Neural cell (in vitro differentiated cells): ENCODE results near the gene ZNF385C.

Experiments used
- CTCF ChIP-seq: fragments of 450-650 bp; IDR thresholded peaks from 2 replicates; pipeline ENCODE4 v1.5.1; 2014; ENCODE audit warnings: antibody characterized with exemption, mild to moderate bottlenecking, moderate library complexity; ENCODE audit not compliant: poor library complexity, severe bottlenecking
- EP300 ChIP-seq: fragments of 450-650 bp; conservative IDR thresholded peaks from 2 replicates; pipeline ENCODE4 v1.6.1; 2014; ENCODE audit warnings: antibody characterized with exemption, mild to moderate bottlenecking, moderate library complexity; ENCODE audit not compliant: poor library complexity, severe bottlenecking
- EZH2 ChIP-seq: fragments of 200-600, 300-800 bp; shearing (Covaris generic), sonication (generic); IDR thresholded peaks from 2 replicates; pipeline ENCODE4 v1.6.1; 2014; ENCODE audit warnings: antibody characterized with exemption, low read length, borderline replicate concordance, mild to moderate bottlenecking; ENCODE audit not compliant: insufficient read depth, poor library complexity, severe bottlenecking
- RAD21 ChIP-seq: fragments of 450-650 bp; conservative IDR thresholded peaks from 2 replicates; pipeline ENCODE4 v1.6.1; 2014; ENCODE audit warnings: antibody characterized with exemption, mild to moderate bottlenecking, moderate library complexity
- TF ChIP-seq, protein P1 (sequence below): IDR thresholded peaks from 2 replicates; pipeline ENCODE4 v1.6.1; 2012; ENCODE audit warnings: borderline replicate concordance

DNA sequence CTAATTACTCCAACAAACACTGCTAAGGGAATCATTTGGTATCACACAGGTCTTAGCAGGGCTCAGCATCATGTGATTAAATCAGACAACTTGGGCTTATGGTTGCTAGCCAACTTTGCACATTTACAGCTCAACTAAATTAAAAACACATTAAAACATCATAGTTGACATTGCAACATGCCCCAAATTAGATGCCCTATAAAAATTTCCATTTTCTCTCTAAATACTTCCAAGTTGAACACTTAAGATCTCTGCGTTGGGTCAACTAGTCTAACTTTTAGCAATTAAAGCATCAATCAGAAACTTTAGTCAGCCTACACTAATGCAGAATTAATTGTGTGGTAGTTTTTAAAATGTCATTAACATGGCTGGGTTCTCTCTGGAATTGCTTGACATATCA, 93.1 kb downstream of the ZNF385C start:
- no peak for TF ChIP-seq CTCF
- TF ChIP-seq EP300: no peak
- TF ChIP-seq EZH2: no peak
- TF ChIP-seq, protein P1, sequence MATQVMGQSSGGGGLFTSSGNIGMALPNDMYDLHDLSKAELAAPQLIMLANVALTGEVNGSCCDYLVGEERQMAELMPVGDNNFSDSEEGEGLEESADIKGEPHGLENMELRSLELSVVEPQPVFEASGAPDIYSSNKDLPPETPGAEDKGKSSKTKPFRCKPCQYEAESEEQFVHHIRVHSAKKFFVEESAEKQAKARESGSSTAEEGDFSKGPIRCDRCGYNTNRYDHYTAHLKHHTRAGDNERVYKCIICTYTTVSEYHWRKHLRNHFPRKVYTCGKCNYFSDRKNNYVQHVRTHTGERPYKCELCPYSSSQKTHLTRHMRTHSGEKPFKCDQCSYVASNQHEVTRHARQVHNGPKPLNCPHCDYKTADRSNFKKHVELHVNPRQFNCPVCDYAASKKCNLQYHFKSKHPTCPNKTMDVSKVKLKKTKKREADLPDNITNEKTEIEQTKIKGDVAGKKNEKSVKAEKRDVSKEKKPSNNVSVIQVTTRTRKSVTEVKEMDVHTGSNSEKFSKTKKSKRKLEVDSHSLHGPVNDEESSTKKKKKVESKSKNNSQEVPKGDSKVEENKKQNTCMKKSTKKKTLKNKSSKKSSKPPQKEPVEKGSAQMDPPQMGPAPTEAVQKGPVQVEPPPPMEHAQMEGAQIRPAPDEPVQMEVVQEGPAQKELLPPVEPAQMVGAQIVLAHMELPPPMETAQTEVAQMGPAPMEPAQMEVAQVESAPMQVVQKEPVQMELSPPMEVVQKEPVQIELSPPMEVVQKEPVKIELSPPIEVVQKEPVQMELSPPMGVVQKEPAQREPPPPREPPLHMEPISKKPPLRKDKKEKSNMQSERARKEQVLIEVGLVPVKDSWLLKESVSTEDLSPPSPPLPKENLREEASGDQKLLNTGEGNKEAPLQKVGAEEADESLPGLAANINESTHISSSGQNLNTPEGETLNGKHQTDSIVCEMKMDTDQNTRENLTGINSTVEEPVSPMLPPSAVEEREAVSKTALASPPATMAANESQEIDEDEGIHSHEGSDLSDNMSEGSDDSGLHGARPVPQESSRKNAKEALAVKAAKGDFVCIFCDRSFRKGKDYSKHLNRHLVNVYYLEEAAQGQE: no peak
- TF ChIP-seq RAD21: no peak
